A673 (cell line): ENCODE results near the gene NRP2. TPM values are rescaled to one million over a fixed set of nuclear protein-coding genes. Genes with fewer than 3 reads are reported as not detected.

ENCODE experiments used
- BruUV-seq: library from RNA; stranded (reverse); fragments of 400-500 nt; replicated peaks from 2 replicates; lab custom pipeline; 2021; lab: Mats Ljungman, UMichigan
- CTCF ChIA-PET: fragments of 300-600 bp; sonication (Branson Sonifier 250); formaldehyde crosslinking; loops from one replicate; lab custom pipeline; 2022; ENCODE audit warnings: antibody characterized with exemption; lab: Charles Lee
- POLR2A ChIA-PET: fragments of 300-600 bp; sonication (Branson Sonifier 250); formaldehyde crosslinking; loops from one replicate; lab custom pipeline; 2022; ENCODE audit warnings: antibody characterized with exemption; ENCODE audit not compliant: low non-redundant PET; lab: Charles Lee
- DNase-seq: peaks from one replicate; pipeline ENCODE4 v3.0.0-alpha.2; 2015; ENCODE audit warnings: low spot score
- H3K27ac ChIP-seq: fragments of 200-600 bp; sonication (generic); 2 replicates; pipeline ENCODE4 v1.5.1; 2016; ENCODE audit warnings: mixed run types, low read depth, mild to moderate bottlenecking, mixed read lengths, antibody characterized with exemption, low read length; ENCODE audit not compliant: poor library complexity, severe bottlenecking
- H3K27me3 ChIP-seq: fragments of 200-600 bp; sonication (generic); replicated peaks from 2 replicates; pipeline ENCODE4 v1.6.1; 2017; ENCODE audit warnings: mixed run types, low read depth, mild to moderate bottlenecking, mixed read lengths, antibody characterized with exemption, low read length; ENCODE audit not compliant: insufficient read depth, poor library complexity
- H3K36me3 ChIP-seq: fragments of 200-600 bp; sonication (generic); 2 replicates; pipeline ENCODE4 v1.6.1; 2016; ENCODE audit warnings: mixed run types, mild to moderate bottlenecking, mixed read lengths, antibody characterized with exemption, low read length; ENCODE audit not compliant: insufficient read depth, poor library complexity, severe bottlenecking
- H3K4me1 ChIP-seq: fragments of 200-600 bp; sonication (generic); 2 replicates; pipeline ENCODE4 v1.6.1; 2017; ENCODE audit warnings: mixed run types, mild to moderate bottlenecking, mixed read lengths, antibody characterized with exemption, low read length; ENCODE audit not compliant: insufficient read depth, poor library complexity, severe bottlenecking
- H3K4me3 ChIP-seq: fragments of 200-600 bp; sonication (generic); 2 replicates; pipeline ENCODE4 v1.5.1; 2016; ENCODE audit warnings: low read depth, mixed run types, mild to moderate bottlenecking, mixed read lengths, low read length; ENCODE audit not compliant: poor library complexity, severe bottlenecking
- H3K9me3 ChIP-seq: fragments of 200-600 bp; sonication (generic); 2 replicates; pipeline ENCODE4 v1.6.1; 2016; ENCODE audit warnings: mixed run types, low read depth, mild to moderate bottlenecking, mixed read lengths, antibody characterized with exemption, low read length; ENCODE audit not compliant: poor library complexity, severe bottlenecking
- CTCF ChIP-seq: fragments of 300-800, 200-600 bp; sonication (generic); conservative IDR thresholded peaks from 2 replicates; pipeline ENCODE4 v1.5.1; 2017; ENCODE audit warnings: low read depth, mild to moderate bottlenecking, antibody characterized with exemption, low read length, moderate library complexity, mixed read lengths
- EZH2 ChIP-seq: fragments of 200-600 bp; sonication (generic); IDR thresholded peaks from 2 replicates; pipeline ENCODE4 v1.6.1; 2017; ENCODE audit warnings: borderline replicate concordance, low read depth, mild to moderate bottlenecking, mixed read lengths, antibody characterized with exemption, low read length; ENCODE audit not compliant: poor library complexity, severe bottlenecking
- intact Hi-C: fragments of 100-400 bp; cut with micrococcal nuclease; formaldehyde crosslinking; loops from one replicate; pipeline ENCODE4 v1.10.0; 2022; ENCODE audit not compliant: unreplicated experiment
- total RNA-seq: library from RNA; stranded (reverse); gene quantifications from 2 replicates; pipeline ENCODE4 v1.2.3, GENCODE V29; 2021

The NRP2 gene
- total RNA-seq, 1 experiment from 2014 or later = 4.0 TPM

GRCh38 chr2:205651719-205652118 is 30.6 kb upstream of the NRP2 start:
- intact Hi-C loops = no loop called here
- no peak overlapping the region for H3K4me3 ChIP-seq
- no peak overlapping the region for H3K27ac ChIP-seq
- H3K27me3 ChIP-seq = no peaks in the 10 kb centered on the region
- no peaks in the 10 kb centered on the region for H3K9me3 ChIP-seq
- DNase-seq = no peak
- POLR2A ChIA-PET = no interaction called here
- H3K36me3 ChIP-seq = no peaks in the 10 kb centered on the region
- TF ChIP-seq CTCF = no peak
- no peak for TF ChIP-seq EZH2
- BruUV-seq = no TSS peak
- CTCF ChIA-PET = no interaction called here
- no peaks in the 10 kb centered on the region for H3K4me1 ChIP-seq

- Histone ChIP-seq H3K27me3 (no peaks in the 10 kb centered on the region), H3K27ac (no peak overlapping the region), H3K4me3 (no peak overlapping the region), H3K4me1 (no peaks in the 10 kb centered on the region), H3K36me3 (no peaks in the 10 kb centered on the region), H3K9me3 (no peaks in the 10 kb centered on the region)
- intact Hi-C loops = no loop called here
- no peak for DNase-seq
- BruUV-seq = no TSS peak
- CTCF ChIA-PET = no interaction called here
- TF ChIP-seq EZH2 (no peak), CTCF (no peak)
- POLR2A ChIA-PET = no interaction called here
Measured at GRCh38 chr2:205654878-205655605, 27.3 kb upstream of the NRP2 start.

GRCh38 chr2:205655779-205656456 is 26.4 kb upstream of the NRP2 start:
- H3K9me3 ChIP-seq = no peaks in the 10 kb centered on the region
- TF ChIP-seq EZH2 (no peak), CTCF (no peak)
- ChIA-PET POLR2A (no interaction called here), CTCF (interaction anchor here (0.6 kb wide), 1 partner anchor 138 kb away, joined by 3 read pairs; no protein-coding TSS in a partner anchor)
- H3K4me3 ChIP-seq = no peak overlapping the region
- no peaks in the 10 kb centered on the region for H3K27me3 ChIP-seq
- no peak for DNase-seq
- no TSS peak for BruUV-seq
- no peak overlapping the region for H3K27ac ChIP-seq
- intact Hi-C loops = no loop called here
- H3K36me3 ChIP-seq = no peaks in the 10 kb centered on the region
- peaks cover 6% of the 10 kb centered on the region for H3K4me1 ChIP-seq
